ENCODE measurements around the gene RIPOR2.
A peak's percentile ranks its signal among the peaks of the same experiment; 100 is the strongest.
"Not testable (repeated sequence)": the region's sequence is repeated elsewhere in the genome, so short reads cannot be mapped to it uniquely, and the experiment has no call there.

The RIPOR2 gene

DNA sequence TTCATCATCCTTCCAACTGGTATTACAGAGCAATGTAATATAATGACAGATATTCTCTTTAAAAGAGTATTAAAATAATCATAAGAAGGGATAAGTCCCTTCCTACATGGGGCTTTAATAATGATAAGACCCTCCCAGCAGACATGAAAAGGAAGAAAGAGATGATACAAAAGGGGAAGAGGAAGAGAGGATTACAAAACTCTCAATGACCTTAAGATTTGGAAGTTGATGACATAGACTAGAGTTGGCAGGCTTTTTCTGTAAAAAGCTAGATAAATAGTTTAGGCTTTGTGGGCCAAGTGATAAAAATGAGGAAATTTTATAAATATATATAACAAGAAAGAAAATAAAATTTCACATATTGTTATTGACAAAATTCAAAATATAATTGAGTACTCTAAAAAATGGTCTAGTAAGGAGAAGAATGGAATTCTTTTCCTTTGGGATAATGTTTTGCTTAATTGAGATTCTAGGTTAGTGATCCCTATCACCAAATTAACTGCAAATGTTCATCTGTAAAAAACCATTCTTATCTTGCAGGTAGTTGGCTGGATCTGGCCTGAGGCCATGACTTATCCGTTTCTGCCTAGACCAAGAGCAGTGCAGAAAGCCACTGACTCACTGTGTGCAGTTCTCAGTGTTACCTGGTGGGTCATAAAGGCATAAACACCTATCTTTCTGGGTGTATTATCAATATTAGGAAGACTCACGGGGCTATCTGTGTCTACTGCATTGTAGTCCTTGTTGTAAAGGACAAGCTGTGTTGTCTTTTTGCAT is 11.0 kb downstream of the RIPOR2 start:
- DNase-seq = no peak

DNA sequence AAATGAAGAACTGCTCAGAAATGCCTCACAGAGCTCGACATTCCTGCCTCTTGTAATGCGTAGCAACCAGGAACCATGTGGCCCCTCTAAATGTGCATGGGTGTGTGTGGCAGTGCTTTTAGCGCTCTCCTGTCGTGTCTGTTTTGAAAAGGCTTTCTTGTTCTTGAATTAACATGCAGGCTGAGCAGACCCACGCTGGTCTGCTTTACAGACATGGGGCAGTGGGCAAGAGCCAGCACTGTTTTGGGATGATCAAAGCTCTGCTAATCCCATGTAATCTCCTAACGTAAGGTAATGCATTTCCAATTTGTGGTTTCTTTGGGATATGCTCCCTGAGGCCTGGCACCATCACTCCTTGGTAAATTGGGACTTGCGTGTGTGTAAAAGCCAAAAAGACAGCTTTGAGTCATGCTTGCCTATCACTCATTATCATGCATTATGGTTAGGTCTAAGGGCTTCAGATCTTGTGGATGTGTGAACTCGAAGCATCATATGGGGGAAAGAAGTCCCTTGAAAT is 11.8 kb downstream of the RIPOR2 start:
- DNase-seq = no peak

DNA sequence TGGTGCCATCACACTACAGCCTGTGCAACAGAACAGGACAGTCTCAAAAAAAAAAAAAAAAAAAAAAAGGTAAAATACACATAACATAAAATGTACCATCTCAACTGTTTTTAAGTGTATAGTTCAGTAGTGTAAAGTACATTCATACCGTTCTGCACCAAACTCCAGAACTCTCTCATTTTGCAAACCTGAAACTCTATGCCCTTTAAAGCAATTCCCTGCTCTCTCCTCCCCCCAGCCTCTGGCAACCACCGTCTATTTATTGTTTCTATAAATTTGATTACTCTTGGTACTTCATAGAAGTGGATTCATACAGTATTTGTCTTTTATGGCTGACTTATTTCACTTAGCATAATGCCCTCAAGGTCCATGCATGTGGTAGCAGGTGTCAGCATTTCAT is 12.9 kb downstream of the RIPOR2 start:
- DNase-seq = no peak

DNA sequence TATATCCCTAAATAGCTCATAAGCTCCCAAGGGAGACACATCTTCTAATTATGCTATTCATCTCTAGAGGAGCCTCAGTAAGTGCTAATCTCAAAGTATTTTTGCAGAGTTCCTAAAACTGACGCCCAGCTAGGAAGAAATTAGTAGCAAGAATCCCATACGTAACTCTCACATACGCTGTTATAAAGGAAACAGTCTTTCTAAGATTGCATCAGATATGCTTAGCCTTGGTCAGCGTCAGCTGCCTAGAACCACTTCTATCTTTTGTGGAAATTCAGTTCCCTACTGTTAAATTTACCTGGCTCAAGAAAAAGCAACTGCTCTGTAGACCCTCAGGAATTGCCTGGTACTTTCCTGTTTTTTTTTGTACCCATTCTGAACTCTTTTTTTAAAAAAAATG is 13.6 kb downstream of the RIPOR2 start:
- DNase-seq = no peak

DNA sequence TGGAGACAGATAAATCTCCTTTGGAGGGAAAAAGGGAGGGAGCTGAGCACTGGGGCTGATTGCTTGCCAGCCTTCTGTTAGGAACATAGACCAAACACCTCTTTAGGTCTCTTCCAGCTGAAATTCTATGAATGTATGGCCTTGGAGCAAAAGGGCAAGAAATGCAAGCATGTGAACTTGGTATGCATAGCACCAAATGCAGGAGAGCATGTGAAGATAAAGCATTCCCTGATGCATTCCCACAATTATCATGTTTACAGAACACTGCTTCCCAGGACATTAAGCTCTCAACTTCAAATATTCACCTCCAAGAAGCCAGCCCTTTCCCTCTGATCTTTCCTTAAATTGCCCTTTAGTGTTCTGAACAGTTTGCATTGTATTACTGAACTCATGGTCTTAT is 15.6 kb downstream of the RIPOR2 start:
- DNase-seq = no peak

DNA sequence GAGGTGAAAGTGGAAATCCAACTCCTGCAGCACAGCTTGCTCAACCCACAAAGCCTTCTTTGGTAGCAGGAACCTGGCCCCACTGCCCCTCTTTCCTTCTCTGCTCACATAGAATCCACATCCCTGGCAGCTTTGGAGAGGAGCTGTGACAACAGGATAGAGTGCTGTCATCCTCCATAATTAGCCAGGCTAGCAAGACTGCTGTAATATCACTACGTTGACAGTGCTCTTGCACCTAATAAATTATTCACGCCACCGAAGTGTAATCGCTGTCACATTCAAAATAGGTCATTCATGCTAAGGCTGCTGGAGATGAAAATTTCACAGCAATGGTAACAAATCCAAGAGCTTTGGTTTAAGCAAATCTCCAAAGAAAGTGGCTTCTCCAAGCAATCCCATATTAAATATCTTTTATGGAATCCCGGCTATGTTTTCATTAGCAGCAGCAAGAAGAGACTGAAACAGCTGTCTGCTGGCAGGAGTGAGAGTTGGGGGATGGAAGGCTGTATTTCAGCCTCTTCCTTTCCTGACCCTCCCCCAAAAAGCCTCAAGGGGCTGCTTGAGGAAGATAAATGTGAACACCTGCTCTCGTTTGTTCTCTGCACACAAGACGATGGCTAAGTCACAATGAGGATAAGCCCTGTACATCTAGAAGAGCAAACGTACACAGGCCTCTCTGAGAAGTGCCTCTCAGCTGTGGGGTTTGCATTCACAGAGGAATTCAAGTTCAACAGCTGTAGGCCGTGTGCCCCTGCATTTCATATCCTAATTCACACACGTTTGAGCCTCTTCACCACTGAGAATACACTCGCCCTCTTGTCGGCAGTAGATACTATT is 16.5 kb downstream of the RIPOR2 start:
- DNase-seq = no peak

DNA sequence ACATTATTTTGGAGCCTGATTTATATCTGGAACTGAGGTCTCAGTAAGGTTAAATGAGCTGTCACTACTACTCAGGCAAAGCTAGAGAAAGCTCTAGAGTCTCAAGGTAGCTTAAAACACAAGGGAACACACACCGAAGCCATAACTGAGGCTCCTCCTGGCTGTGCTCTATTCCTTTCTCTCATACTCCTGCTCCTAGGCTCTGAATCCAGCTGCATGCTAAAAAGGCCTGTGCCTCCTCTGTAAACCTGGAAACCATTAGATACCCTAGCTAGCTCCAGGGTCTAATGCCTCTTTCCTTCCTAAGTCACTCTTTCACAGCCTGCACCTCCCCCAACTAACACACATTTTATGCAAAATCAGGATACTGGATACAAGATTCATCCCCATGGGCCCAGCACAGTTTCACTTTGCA is 17.1 kb downstream of the RIPOR2 start:
- DNase-seq = no peak

DNA sequence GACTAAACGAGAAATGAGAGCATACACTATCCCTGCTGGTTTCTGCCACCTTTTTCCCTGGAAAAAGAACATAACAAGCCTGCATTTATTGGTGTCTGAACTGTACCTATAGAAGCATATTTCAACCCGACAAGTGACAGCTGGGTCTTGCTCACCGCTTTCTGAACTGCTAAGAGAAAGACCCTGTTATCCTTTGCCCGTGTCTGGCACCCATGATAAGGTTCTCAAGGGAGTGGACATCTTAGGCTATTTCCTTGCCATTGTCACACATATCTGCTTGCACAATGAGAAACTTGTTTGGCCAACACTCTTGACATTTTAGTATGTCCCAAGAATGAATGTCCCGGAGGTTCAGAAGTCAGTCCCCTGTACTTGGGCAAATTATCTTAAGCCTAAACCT is 19.3 kb downstream of the RIPOR2 start:
- DNase-seq = no peak

DNA sequence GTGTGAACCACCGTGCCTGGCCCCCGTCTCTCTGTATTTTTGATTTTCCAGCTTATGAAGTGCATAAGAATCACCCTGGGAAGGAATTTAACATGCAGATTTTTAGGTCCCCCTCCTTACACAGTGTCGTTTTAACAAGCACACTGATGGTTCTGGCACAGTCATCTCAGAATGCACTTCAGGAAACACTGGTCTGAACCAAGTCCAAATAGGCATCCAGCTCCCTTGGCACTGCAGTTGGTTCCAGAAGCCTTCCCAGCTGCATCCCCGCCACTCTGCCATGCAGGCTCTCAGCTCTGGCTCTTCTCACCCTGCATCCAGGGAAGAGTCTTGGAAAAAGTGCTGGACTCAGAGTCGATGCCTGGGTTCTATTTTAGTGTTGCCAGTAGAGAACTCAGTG is 20.1 kb downstream of the RIPOR2 start:
- no peak for DNase-seq

DNA sequence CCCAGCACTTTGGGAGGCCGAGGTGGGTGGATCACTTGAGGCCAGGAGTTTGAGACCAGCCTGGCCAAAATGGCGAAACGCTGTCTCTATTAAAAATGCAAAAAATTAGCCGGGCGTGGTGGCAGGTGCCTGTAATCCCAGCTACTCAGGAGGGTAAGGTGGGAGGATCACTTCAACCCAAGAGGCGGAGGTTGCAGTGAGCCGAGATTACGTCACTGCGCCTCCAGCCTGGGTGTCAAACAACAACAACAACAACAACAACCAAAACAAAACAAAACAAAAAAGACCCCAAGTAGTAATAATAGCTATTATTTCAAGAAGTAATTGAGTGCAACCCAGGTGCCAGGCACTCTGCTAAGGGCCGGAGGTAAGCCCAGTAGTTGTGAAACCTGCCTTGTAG is 21.7 kb downstream of the RIPOR2 start:
- DNase-seq = not testable (repeated sequence)

DNA sequence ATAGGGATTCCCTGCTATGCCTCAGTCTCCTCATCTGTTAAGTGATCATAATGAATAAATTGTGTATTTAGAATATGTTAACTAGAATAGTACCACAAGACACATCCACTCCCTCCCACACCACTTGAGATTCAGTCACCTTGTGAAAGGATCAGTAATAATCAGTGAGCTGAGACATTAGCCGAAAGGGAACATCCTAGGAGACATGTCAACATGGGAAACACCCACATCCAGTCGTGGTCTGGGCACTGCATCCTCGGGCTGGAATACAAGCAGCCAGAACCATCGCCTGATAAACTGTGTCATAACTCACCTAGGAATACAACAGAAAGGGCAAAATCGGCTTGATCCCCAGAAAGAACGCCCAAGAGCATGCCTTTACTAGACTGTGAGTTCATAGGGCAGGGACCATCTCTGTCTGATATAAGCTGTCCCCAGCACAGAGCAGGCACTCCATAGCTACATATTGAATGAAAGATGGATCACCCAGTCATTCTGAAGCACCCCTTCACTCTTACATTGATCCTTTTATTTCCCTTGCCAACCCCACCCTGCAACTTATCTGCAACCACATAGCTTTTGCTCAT is 23.9 kb downstream of the RIPOR2 start:
- no peak for DNase-seq

DNA sequence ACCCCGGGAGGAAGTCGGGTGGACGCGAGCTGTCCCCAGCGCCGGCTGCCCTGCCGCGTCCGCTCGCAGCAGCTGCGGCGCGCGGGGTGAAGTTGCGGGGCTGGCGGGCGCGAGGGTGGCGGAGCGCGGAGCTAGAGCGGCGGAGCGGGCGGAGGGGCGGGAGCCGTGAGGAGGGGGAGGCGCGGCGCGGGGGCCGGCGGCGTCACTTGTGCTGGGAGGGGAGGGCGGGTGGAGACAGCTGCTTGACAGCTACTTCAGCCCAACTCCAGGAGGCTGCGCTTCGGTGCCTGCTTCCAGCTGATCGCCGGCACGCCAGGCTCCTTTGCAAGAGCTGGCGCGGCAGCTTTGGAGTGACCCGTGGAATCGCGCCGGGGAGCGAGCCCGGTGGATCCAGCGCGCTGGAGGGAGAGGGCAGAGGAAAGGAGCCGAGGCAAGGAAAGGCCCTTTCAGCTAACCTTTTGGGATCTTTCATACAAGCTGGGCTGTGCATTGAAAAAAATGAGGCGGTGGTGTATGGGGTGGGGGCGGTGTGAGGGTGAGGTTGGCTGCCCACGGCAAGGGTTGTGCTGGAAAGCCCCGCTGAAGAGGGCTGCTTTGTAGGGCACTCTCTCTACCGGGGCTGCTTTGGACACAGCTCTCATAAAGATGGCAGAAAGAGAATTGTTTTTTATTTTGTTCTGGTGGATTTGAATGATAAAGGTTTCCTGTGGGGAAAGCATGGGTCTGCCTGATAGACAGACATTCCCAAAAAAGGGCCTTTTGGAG is 24.6 kb downstream of the RIPOR2 start:
- peak; percentile 21 for DNase-seq

DNA sequence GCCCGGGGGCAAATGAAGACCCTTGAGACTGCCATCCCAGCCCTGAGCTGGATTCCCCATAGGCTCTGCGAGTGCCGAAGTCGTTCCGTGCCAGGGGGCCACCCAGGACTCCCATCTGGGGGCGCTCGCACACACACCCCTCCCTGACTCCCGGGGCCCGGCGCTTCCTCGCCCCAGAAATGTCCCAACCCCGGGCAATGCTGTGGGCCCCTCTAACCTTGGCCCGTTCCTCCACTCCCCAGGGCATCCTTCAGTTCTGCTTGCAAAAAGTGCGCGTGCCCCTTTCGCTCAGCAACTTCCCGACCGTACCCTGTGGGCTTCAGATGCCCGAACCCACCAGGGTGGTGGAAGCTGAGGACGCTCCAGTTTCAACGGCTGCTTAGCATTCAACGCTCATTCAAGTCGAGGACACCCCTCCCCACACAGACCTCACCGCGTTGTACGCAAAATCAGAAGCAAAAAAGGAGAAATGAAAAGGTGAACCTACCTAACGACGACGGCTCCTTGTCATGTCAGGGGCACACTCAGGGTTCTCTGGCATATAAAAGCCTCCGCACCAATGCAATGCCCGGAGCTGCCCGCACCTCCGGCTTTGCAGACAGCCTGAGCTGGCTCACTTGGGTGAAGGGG is 25.3 kb downstream of the RIPOR2 start:
- peak; percentile 54 for DNase-seq

DNA sequence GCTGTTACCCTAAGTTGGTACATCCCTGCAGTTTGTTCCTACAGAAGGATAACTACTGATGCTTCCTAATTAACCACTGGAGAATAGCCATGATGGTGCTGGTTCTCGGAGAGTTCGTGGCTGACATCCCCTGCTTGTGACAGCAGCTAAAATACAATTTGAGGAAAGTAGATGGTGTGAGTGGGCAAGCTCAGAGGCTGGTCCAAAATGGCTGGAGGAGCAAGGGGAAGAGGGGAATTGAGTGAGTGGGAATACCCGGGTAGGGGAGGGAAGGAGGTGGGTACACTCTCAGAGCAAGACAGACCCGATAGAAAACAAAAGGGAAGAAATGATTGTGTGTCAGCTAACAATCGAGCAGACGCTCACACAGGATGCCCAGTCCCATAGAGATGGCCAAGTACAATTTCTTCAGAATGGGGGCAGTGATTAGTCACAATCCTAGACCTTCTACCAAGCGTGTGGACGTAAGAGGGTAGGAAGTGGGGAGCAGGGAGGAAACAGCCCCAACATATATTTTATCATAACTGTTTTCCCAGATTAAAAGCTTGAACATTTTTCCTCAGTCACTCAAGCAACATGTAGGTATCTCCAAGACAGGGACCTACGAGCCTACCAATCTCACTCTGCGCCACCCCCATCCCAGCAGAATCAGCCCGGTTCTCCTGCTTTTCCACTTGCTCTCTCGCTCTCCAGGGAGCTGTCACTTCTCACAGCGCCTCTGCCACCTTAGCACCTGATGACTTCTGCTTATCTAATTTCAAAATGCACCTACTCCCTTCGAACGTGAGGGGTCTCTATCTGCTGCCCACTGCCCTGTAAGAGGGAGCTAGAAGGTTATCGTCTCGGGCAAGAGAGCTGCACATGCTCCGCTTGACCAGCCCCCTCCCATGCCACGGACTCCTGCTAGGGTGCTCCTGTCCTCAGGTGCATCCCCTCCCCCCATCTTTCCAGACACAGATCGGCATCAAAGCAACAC is 26.2 kb downstream of the RIPOR2 start:
- no peak for DNase-seq

DNA sequence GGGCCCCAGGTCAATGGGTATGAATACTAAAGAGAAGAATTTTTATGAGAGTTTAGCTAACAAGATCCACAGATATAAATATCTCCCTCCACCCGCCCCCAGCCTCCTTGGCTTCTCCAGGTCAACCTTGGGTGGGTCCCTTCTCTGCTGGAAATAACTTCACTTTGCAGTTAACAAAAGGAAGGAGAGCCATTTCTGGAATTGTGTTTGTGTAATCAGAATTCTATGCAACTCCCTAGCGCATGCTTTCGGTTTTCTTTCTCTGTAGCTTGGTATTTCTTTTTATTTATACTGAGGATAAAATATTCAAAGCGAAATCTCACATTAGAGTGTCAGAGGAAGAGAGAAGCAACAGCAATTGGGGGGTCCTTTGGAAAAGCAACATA is 27.1 kb downstream of the RIPOR2 start:
- no peak for DNase-seq

DNA sequence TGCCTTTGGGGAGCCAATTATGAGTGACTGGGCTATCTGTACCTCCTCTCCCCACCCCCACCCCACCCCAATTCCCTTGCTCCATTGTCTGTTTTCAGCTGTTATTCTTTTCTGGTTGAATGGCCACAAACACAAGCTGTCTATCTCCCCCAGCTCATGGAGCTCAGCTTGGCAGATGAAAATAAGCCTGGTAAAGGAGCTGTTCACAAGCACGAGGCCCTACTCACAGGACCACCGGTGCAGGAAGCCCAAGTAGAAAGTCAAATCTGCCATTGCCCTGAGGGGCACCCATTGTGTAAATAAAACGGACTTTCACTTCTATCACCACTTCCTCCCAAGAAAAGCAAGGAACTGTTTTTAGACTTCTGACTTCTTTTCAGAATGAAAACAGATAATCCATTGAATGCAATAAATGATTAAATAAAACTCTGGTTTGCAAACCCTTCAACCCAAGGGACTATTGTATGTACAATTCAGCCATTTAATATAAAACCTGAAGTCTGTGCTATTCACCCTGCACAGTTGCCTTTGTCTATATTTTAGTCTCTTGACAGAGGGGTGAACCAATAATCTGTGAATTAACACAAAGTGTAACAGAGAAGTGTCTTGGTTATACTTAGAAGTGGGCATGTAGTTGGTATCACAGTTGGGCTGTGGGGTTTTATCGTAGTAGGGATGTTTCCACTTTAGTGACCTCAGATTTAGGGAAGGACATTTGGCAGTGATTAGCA is 27.7 kb downstream of the RIPOR2 start:
- DNase-seq = no peak

DNA sequence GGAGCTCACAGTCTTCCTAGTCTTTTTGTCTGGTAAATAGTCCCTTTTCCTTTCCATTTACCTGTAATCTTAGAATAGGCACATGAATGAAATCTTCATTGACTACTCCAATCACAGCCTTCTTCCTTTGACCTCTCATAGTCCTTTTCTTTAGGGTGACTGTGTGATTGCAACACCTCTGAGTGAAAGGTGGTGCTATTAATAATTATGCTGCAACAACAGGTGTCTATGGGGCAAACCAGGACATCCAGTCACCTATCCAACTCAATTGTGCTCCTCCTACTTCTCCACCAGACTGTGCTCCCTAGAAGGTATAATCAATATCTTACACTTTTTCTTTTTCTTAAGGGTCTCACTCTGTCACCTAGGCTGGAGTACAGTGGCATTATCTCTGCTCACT is 29.4 kb downstream of the RIPOR2 start:
- DNase-seq = no peak

DNA sequence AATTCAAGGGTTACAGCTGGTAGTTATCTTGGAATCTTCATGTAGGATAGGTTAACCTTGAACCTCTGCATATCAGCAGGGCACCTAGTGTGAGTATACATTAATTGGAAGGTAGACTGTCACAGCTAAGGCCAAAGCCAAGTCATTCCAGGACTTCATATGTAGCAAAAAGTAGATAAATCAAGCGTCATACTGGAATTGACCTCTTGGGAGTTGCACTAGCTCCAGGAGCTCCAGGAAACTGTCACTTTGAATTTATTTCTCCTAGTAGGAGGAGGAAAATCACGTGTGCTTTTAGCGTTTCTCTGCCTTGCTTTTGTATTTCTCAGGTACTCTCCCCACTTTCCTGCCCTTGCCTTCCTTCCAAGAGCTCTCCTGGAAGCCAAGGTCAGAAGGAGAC is 30.3 kb downstream of the RIPOR2 start:
- DNase-seq = no peak

DNA sequence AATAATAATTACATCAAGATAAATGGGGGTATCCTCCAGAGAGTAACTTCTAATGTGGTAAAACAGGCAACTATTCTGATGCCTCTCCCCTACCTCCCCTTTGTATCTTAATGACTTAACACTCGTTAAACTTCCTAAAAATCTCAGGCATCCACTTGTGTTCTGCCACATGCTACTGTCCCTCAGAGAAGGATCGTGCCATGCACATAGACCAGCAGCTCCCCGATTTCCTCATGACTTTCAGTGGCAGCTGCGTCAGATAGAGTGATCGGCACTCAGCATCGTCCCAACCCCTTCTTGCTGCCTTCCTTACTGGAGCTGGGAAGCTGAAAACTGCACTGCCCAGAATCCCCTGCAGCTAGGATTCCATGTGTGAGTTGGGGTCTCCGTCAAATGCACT is 32.1 kb downstream of the RIPOR2 start:
- no peak for DNase-seq

DNA sequence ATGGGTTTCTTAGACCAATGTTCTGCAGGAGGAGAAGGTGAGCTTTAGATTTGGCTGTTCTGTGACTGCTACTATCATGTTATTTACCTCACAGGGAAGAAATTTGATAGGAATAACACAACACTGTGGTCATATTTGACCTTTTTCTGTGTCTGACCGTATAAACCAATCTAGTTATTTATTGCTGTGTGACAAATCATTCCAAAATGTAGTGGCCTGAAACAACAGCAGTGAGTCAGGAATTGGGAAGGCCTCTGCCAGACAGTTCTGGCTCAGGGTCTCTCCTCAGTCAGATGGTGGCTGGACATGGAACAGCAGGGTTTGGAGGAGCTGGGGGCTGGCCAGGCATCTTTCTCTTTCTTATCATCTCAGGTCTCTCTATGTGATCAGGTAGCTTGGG is 33.0 kb downstream of the RIPOR2 start:
- no peak for DNase-seq

All from RPMI8226 (cell line).